Measurements from ENCODE around the gene KRTAP6-1.

KRTAP6-1 gene

DNA sequence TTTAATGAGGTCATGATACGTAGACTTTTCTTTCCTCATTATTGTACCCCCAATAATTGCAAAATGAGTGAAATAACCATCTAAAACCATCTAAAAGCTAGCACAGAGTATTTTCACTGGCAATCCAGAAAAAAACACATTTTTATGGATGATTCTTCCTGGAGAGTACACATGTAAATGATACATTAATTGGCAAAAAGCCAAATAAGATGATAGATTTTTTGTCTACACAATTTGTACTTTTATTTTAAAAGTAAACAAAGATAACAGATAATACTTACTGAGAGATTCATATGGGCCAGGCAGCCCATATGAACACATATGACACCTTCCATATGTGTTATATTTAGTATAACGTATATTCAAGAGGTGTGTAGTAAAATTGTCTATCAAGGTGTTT lies 50.1 kb downstream of the KRTAP6-1 start:
- TF ChIP-seq ZNF8 (CRISPR knock-in tag; IDR thresholded peaks at IDR 0.05) (no peak), BACH2 (CRISPR knock-in tag; IDR thresholded peaks at IDR 0.05; ENCODE audit: borderline replicate concordance) (no peak), ZFP30 (CRISPR knock-in tag; IDR thresholded peaks at IDR 0.05) (no peak), ZNF70 (CRISPR knock-in tag; IDR thresholded peaks at IDR 0.05) (no peak), GLIS3 (CRISPR knock-in tag; IDR thresholded peaks at IDR 0.05) (no peak), ISL1 (CRISPR knock-in tag; IDR thresholded peaks at IDR 0.05) (no peak), PPARA (CRISPR knock-in tag; IDR thresholded peaks at IDR 0.05; ENCODE audit: borderline replicate concordance) (no peak), ARNTL (CRISPR knock-in tag; IDR thresholded peaks at IDR 0.05; ENCODE audit: borderline replicate concordance, low read depth) (no peak), RARB (CRISPR knock-in tag; IDR thresholded peaks at IDR 0.05) (no peak), ESRRG (CRISPR knock-in tag; IDR thresholded peaks at IDR 0.05) (no peak), ZC3H10 (CRISPR knock-in tag; IDR thresholded peaks at IDR 0.05) (no peak), SNAI2 (CRISPR knock-in tag; IDR thresholded peaks at IDR 0.05) (no peak), CSDC2 (CRISPR knock-in tag; IDR thresholded peaks at IDR 0.05) (no peak), ZFP3 (CRISPR knock-in tag; IDR thresholded peaks at IDR 0.05) (no peak)
- TF ChIP-seq, protein P1, sequence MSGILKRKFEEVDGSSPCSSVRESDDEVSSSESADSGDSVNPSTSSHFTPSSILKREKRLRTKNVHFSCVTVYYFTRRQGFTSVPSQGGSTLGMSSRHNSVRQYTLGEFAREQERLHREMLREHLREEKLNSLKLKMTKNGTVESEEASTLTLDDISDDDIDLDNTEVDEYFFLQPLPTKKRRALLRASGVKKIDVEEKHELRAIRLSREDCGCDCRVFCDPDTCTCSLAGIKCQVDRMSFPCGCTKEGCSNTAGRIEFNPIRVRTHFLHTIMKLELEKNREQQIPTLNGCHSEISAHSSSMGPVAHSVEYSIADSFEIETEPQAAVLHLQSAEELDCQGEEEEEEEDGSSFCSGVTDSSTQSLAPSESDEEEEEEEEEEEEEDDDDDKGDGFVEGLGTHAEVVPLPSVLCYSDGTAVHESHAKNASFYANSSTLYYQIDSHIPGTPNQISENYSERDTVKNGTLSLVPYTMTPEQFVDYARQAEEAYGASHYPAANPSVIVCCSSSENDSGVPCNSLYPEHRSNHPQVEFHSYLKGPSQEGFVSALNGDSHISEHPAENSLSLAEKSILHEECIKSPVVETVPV (CRISPR knock-in tag; IDR thresholded peaks at IDR 0.05), result no peak
- TF ChIP-seq, protein P2, sequence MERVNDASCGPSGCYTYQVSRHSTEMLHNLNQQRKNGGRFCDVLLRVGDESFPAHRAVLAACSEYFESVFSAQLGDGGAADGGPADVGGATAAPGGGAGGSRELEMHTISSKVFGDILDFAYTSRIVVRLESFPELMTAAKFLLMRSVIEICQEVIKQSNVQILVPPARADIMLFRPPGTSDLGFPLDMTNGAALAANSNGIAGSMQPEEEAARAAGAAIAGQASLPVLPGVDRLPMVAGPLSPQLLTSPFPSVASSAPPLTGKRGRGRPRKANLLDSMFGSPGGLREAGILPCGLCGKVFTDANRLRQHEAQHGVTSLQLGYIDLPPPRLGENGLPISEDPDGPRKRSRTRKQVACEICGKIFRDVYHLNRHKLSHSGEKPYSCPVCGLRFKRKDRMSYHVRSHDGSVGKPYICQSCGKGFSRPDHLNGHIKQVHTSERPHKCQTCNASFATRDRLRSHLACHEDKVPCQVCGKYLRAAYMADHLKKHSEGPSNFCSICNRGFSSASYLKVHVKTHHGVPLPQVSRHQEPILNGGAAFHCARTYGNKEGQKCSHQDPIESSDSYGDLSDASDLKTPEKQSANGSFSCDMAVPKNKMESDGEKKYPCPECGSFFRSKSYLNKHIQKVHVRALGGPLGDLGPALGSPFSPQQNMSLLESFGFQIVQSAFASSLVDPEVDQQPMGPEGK (CRISPR knock-in tag; IDR thresholded peaks at IDR 0.05; ENCODE audit: borderline replicate concordance), result no peak
- TF ChIP-seq, protein P3, sequence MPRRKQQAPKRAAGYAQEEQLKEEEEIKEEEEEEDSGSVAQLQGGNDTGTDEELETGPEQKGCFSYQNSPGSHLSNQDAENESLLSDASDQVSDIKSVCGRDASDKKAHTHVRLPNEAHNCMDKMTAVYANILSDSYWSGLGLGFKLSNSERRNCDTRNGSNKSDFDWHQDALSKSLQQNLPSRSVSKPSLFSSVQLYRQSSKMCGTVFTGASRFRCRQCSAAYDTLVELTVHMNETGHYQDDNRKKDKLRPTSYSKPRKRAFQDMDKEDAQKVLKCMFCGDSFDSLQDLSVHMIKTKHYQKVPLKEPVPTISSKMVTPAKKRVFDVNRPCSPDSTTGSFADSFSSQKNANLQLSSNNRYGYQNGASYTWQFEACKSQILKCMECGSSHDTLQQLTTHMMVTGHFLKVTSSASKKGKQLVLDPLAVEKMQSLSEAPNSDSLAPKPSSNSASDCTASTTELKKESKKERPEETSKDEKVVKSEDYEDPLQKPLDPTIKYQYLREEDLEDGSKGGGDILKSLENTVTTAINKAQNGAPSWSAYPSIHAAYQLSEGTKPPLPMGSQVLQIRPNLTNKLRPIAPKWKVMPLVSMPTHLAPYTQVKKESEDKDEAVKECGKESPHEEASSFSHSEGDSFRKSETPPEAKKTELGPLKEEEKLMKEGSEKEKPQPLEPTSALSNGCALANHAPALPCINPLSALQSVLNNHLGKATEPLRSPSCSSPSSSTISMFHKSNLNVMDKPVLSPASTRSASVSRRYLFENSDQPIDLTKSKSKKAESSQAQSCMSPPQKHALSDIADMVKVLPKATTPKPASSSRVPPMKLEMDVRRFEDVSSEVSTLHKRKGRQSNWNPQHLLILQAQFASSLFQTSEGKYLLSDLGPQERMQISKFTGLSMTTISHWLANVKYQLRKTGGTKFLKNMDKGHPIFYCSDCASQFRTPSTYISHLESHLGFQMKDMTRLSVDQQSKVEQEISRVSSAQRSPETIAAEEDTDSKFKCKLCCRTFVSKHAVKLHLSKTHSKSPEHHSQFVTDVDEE (CRISPR knock-in tag; IDR thresholded peaks at IDR 0.05), result no peak
- no peak for ATAC-seq
